ENCODE data around the gene GCLM. TPM values are rescaled to one million over a fixed set of nuclear protein-coding genes. Genes with fewer than 3 reads are reported as not detected.

GCLM gene
- total and polyA plus RNA-seq, 9 of the 15 experiments (the other 6 are each of a cell fraction or from before 2014, with no cell fraction given) = 9.3 to 71.6 (median 24.5) TPM

DNA sequence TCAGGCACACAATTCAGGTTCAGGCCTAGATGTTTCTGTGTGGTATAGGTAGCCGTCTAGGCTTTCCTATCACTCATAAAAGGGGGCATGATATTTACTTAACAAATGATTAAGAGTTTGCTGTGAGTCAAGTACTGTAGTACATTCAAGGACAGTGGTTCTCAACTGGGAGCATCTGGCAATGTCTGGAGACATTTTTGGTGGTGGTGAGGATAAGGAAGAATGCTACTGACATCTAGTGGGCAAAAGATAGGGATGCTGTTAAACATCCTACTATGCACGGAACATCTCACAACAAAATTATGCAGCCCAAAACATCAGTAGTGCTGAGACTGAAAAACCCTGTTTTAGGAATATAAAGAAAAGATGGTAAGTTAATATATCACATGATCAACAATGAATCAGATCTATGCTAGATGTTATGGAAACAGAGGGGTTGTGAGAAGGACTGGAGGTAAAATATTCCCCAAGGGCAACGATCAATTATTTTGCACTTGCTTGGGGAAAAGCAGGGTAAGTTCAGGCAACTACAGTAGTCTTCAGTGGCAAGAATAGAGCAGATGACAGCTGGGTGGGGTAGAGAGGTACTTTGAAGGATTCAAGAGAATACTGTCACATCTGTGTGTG is 35.1 kb downstream of the GCLM start:
- POLR2A ChIA-PET = no interaction called here
- peaks cover 54% of the 10 kb centered on the region for H3K79me2 ChIP-seq (ENCODE audit: control insufficient read depth, insufficient read depth, low read length)
- FAIRE-seq = no peak
- TF ChIP-seq CREB5 (CRISPR knock-in tag; IDR thresholded peaks at IDR 0.05) = no peak
- peak; percentile 99 for TF ChIP-seq ZKSCAN1 (IDR thresholded peaks at IDR 0.05; ENCODE audit: low read depth, low read length)
- TF ChIP-seq HDAC3 (IDR thresholded peaks at IDR 0.05; ENCODE audit: borderline replicate concordance, partially characterized antibody) = no peak
- TF ChIP-seq NR2F6 (CRISPR knock-in tag; IDR thresholded peaks at IDR 0.05) = no peak
- no peak for TF ChIP-seq POLR3A (IDR thresholded peaks at IDR 0.05; ENCODE audit: borderline replicate concordance, extremely low read depth, insufficient read depth, insufficient read length)
- TF ChIP-seq, protein P1, sequence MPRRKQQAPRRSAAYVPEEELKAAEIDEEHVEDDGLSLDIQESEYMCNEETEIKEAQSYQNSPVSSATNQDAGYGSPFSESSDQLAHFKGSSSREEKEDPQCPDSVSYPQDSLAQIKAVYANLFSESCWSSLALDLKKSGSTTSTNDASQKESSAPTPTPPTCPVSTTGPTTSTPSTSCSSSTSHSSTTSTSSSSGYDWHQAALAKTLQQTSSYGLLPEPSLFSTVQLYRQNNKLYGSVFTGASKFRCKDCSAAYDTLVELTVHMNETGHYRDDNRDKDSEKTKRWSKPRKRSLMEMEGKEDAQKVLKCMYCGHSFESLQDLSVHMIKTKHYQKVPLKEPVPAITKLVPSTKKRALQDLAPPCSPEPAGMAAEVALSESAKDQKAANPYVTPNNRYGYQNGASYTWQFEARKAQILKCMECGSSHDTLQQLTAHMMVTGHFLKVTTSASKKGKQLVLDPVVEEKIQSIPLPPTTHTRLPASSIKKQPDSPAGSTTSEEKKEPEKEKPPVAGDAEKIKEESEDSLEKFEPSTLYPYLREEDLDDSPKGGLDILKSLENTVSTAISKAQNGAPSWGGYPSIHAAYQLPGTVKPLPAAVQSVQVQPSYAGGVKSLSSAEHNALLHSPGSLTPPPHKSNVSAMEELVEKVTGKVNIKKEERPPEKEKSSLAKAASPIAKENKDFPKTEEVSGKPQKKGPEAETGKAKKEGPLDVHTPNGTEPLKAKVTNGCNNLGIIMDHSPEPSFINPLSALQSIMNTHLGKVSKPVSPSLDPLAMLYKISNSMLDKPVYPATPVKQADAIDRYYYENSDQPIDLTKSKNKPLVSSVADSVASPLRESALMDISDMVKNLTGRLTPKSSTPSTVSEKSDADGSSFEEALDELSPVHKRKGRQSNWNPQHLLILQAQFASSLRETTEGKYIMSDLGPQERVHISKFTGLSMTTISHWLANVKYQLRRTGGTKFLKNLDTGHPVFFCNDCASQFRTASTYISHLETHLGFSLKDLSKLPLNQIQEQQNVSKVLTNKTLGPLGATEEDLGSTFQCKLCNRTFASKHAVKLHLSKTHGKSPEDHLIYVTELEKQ (CRISPR knock-in tag; IDR thresholded peaks at IDR 0.05) = no peak
- TF ChIP-seq ZNF398 (CRISPR knock-in tag; IDR thresholded peaks at IDR 0.05) = no peak
- no peak for TF ChIP-seq CBX2 (IDR thresholded peaks at IDR 0.05; ENCODE audit: insufficient read depth, low read length, poor library complexity, severe bottlenecking)
- no peak for TF ChIP-seq ZNF507 (tag; conservative IDR thresholded peaks at IDR 0.05)
- no peak for TF ChIP-seq JUNB (CRISPR knock-in tag; conservative IDR thresholded peaks at IDR 0.05)
- TF ChIP-seq FIP1L1 (IDR thresholded peaks at IDR 0.05; ENCODE audit: low read depth, low read length, poor library complexity, severe bottlenecking) = no peak
- TF ChIP-seq SMARCC2 (IDR thresholded peaks at IDR 0.05; ENCODE audit: low read depth) = no peak
- no peak for TF ChIP-seq NFIX (CRISPR knock-in tag; IDR thresholded peaks at IDR 0.05; ENCODE audit: low read depth)
- TF ChIP-seq SMC3 (conservative IDR thresholded peaks at IDR 0.05; ENCODE audit: insufficient read depth, low read depth, low read length) = 0 out of 2 replicates have a peak, but pooled peaks have one; percentile 17
- TF ChIP-seq MEF2A (IDR thresholded peaks at IDR 0.05; ENCODE audit: control insufficient read depth, low read depth, low read length) = no peak

More for the DNA sequence above, 35.1 kb downstream of the GCLM start:
- ATAC-seq (0 out of 3 replicates have a peak, but pooled peaks have one; percentile 12), DNase-seq (ENCODE audit: extremely low read depth in 1 of 4, low spot score in 3 of 4) (no peak)
- H3K9me1 ChIP-seq (ENCODE audit: control insufficient read depth, insufficient read depth, low read length) = peaks cover 4% of the 10 kb centered on the region
- no peak overlapping the region for H3K27ac ChIP-seq (ENCODE audit: extremely low read depth, low read depth, low read length)
- H3K36me3 ChIP-seq (ENCODE audit: control insufficient read depth, insufficient read depth, low read length) = peaks cover 90% of the 10 kb centered on the region
- 75% methylated on average over 3 of the region's 3 CpGs for whole genome bisulfite sequencing (ENCODE audit: insufficient coverage, low coverage, missing lambda C conversion rate)
- CTCF ChIA-PET (ENCODE audit: low intra/inter-chr PET ratio) = interaction anchor here (0.8 kb wide), 1 partner anchor 436 kb away, joined by 3 read pairs; no protein-coding TSS in a partner anchor
- no TSS peak for BruUV-seq (replicated peaks)
- no peaks in the 10 kb centered on the region for H3K27me3 ChIP-seq (ENCODE audit: control insufficient read depth in 2 of 2, insufficient read depth in 2 of 2, low read length in 2 of 2)
- no peaks in the 10 kb centered on the region for H3K9me3 ChIP-seq (replicated peaks; ENCODE audit: control insufficient read depth, insufficient read depth, low read depth, low read length)
- peaks cover 9% of the 10 kb centered on the region for H4K20me1 ChIP-seq (replicated peaks; ENCODE audit: control insufficient read depth, insufficient read depth, low read length)
- H3K9ac ChIP-seq (ENCODE audit: insufficient read depth in 1 of 2, low read depth in 2 of 2, low read length in 2 of 2) = no peak overlapping the region
- H3K4me1 ChIP-seq (replicated peaks in 1 of 2; ENCODE audit: control insufficient read depth in 2 of 2, insufficient read depth in 2 of 2, low read length in 2 of 2) = peaks cover 7 to 19% of the 10 kb centered on the region in 2 experiments; a peak in 4 of 5 replicates
- no peak overlapping the region for H3K4me3 ChIP-seq
- H3K4me2 ChIP-seq (ENCODE audit: insufficient read depth, low read length) = no peak overlapping the region
- in situ Hi-C loops (cut with MboI) (loop anchor here (25.0 kb wide), 1 partner anchor 1012 kb away; no protein-coding TSS in a partner anchor), intact Hi-C loops (cut with micrococcal nuclease) (no loop called here)
- H2AFZ ChIP-seq (ENCODE audit: low read depth, low read length) = no peak overlapping the region

Measured in K562 (cell line).